DOHH2 (cell line): ENCODE data around the gene VTI1A.
"Not testable (repeated sequence)": the region's sequence is repeated elsewhere in the genome, so short reads cannot be mapped to it uniquely, and the experiment has no call there.

ENCODE experiments used
- H3F3A ChIP-seq: fragments of 200-600 bp; sonication (generic), shearing (Covaris generic); 2 replicates; pipeline ENCODE4 v1.6.0; 2016; ENCODE audit warnings: antibody characterized with exemption, mild to moderate bottlenecking; ENCODE audit not compliant: control insufficient read depth, insufficient read depth
- H3K27ac ChIP-seq: fragments of 200-600 bp; sonication (generic); 2 replicates; pipeline ENCODE4 v1.5.1; 2014; ENCODE audit warnings: low read depth, mild to moderate bottlenecking, low read length, moderate library complexity
- H3K27me3 ChIP-seq: fragments of 200-600 bp; sonication (generic); 2 replicates; pipeline ENCODE4 v1.6.1; 2014; ENCODE audit warnings: mild to moderate bottlenecking, low read length, mixed read lengths; ENCODE audit not compliant: control insufficient read depth
- H3K36me3 ChIP-seq: fragments of 200-600 bp; sonication (generic); 2 replicates; pipeline ENCODE4 v1.6.1; 2014; ENCODE audit warnings: mild to moderate bottlenecking, low read length, moderate library complexity, mixed read lengths; ENCODE audit not compliant: control insufficient read depth
- H3K4me1 ChIP-seq: fragments of 200-600 bp; sonication (generic); 2 replicates; pipeline ENCODE4 v1.6.1; 2014; ENCODE audit warnings: mild to moderate bottlenecking, low read length, mixed read lengths; ENCODE audit not compliant: control insufficient read depth
- H3K4me2 ChIP-seq: fragments of 200-600 bp; sonication (generic); 2 replicates; pipeline ENCODE4 v1.6.0; 2014; ENCODE audit warnings: mild to moderate bottlenecking, low read length, moderate library complexity
- H3K4me3 ChIP-seq: fragments of 200-600 bp; sonication (generic); 2 replicates; pipeline ENCODE4 v1.5.1; 2014; ENCODE audit warnings: mild to moderate bottlenecking, low read length, mixed read lengths
- H3K79me2 ChIP-seq: fragments of 200-600 bp; sonication (generic); 2 replicates; pipeline ENCODE4 v1.6.1; 2014; ENCODE audit warnings: mild to moderate bottlenecking, low read length, mixed read lengths; ENCODE audit not compliant: control insufficient read depth
- H3K9me2 ChIP-seq: fragments of 200-600 bp; sonication (generic); replicated peaks from 2 replicates; pipeline ENCODE4 v1.6.1; 2014; ENCODE audit warnings: mild to moderate bottlenecking, low read length, mixed read lengths; ENCODE audit not compliant: control insufficient read depth
- H3K9me3 ChIP-seq: fragments of 200-600 bp; sonication (generic); 2 replicates; pipeline ENCODE4 v1.6.1; 2014; ENCODE audit warnings: antibody characterized with exemption, low read length, mixed read lengths; ENCODE audit not compliant: control insufficient read depth, insufficient read depth
- H4K20me1 ChIP-seq: fragments of 200-600 bp; sonication (generic); 2 replicates; pipeline ENCODE4 v1.6.0; 2014; ENCODE audit warnings: low read depth, mild to moderate bottlenecking, antibody characterized with exemption, low read length, moderate library complexity; ENCODE audit not compliant: control insufficient read depth, insufficient read depth
- EZH2phosphoT487 ChIP-seq: fragments of 200-600 bp; sonication (generic); IDR thresholded peaks from 2 replicates; pipeline ENCODE4 v1.6.1; 2017; ENCODE audit warnings: borderline replicate concordance, mild to moderate bottlenecking, antibody characterized with exemption, low read length, moderate library complexity, mixed read lengths
- TF ChIP-seq, protein P1 (sequence below): fragments of 200-600 bp; sonication (generic); IDR thresholded peaks from one replicate; pipeline ENCODE4 v1.5.1; 2014; ENCODE audit warnings: antibody characterized with exemption, mild to moderate bottlenecking, low read depth, low read length; ENCODE audit not compliant: poor library complexity, severe bottlenecking

The VTI1A gene

GRCh38 chr10:112728997-112729396 is 282.0 kb downstream of the VTI1A start:
- no peaks in the 10 kb centered on the region for H3K36me3 ChIP-seq
- no peaks in the 10 kb centered on the region for H4K20me1 ChIP-seq
- H3K79me2 ChIP-seq, result no peaks in the 10 kb centered on the region
- TF ChIP-seq, protein P1, sequence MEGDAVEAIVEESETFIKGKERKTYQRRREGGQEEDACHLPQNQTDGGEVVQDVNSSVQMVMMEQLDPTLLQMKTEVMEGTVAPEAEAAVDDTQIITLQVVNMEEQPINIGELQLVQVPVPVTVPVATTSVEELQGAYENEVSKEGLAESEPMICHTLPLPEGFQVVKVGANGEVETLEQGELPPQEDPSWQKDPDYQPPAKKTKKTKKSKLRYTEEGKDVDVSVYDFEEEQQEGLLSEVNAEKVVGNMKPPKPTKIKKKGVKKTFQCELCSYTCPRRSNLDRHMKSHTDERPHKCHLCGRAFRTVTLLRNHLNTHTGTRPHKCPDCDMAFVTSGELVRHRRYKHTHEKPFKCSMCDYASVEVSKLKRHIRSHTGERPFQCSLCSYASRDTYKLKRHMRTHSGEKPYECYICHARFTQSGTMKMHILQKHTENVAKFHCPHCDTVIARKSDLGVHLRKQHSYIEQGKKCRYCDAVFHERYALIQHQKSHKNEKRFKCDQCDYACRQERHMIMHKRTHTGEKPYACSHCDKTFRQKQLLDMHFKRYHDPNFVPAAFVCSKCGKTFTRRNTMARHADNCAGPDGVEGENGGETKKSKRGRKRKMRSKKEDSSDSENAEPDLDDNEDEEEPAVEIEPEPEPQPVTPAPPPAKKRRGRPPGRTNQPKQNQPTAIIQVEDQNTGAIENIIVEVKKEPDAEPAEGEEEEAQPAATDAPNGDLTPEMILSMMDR, result no peak
- no peak for TF ChIP-seq EZH2phosphoT487
- no peaks in the 10 kb centered on the region for H3F3A ChIP-seq
- H3K27ac ChIP-seq, result no peak overlapping the region
- H3K9me2 ChIP-seq, result no peaks in the 10 kb centered on the region
- H3K9me3 ChIP-seq, result no peaks in the 10 kb centered on the region
- H3K4me3 ChIP-seq, result no peak overlapping the region
- no peak overlapping the region for H3K4me2 ChIP-seq
- H3K4me1 ChIP-seq, result peaks cover 15% of the 10 kb centered on the region
- H3K27me3 ChIP-seq, result no peaks in the 10 kb centered on the region

- H3K4me2 ChIP-seq, result peak overlapping the region; percentile 28; the same call in 1 of the 2 replicates
- H3K27ac ChIP-seq, H3K9me2 ChIP-seq, H3K27me3 ChIP-seq, H3K4me3 ChIP-seq, H3K36me3 ChIP-seq, H3K9me3 ChIP-seq, H4K20me1 ChIP-seq, H3K79me2 ChIP-seq, H3F3A ChIP-seq: not testable (repeated sequence)
- H3K4me1 ChIP-seq, result peaks cover 15% of the 10 kb centered on the region
Observed at GRCh38 chr10:112731450-112731849, 284.4 kb downstream of the VTI1A start.

DNA sequence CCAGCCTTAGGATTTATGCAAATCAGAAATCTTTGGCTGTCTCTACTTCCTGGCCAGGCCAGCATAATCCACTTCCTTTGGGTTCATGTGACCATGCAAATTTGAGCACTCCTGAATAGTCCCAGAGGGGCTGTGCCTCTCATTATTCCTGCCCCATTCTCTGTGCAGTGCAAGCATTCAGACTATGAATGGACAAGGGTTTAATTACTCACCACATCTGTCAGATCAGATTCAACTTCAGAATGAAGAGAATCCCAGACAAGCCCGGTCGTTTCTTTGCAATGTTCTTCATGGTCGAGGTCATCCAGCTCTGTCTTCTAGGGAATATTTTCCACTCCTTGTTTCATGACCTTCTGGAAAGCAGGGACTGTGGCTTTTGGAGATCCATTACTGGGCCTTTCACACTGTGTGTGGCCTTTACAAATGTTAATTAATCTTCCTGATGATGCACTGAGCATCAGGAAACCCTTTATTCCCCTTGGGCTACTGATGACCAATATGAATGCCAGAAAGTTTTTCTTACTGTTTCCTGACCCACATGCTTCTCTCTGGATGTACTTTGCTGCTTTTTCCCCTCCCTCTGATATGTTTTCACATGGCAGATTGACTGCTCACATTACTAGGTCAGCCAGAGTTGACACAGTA is 285.4 kb downstream of the VTI1A start:
- Histone ChIP-seq H3F3A (no peaks in the 10 kb centered on the region), H3K4me2 (peak overlapping the region; percentile 28), H3K4me3 (no peak overlapping the region), H3K27ac (no peak overlapping the region), H3K9me3 (no peaks in the 10 kb centered on the region), H3K36me3 (no peaks in the 10 kb centered on the region), H3K27me3 (no peaks in the 10 kb centered on the region), H4K20me1 (no peaks in the 10 kb centered on the region), H3K4me1 (peaks cover 15% of the 10 kb centered on the region), H3K9me2 (no peaks in the 10 kb centered on the region), H3K79me2 (no peaks in the 10 kb centered on the region)
- TF ChIP-seq, protein P1, result no peak
- no peak for TF ChIP-seq EZH2phosphoT487

GRCh38 chr10:112735041-112735695 is 288.2 kb downstream of the VTI1A start:
- Histone ChIP-seq H3K27me3 (no peaks in the 10 kb centered on the region), H3K36me3 (no peaks in the 10 kb centered on the region), H3F3A (no peaks in the 10 kb centered on the region), H3K9me3 (no peaks in the 10 kb centered on the region), H4K20me1 (no peaks in the 10 kb centered on the region), H3K4me2 (no peak overlapping the region), H3K27ac (no peak overlapping the region), H3K79me2 (no peaks in the 10 kb centered on the region), H3K9me2 (no peaks in the 10 kb centered on the region), H3K4me1 (peaks cover 15% of the 10 kb centered on the region), H3K4me3 (no peak overlapping the region)
- TF ChIP-seq, protein P1, result no peak
- no peak for TF ChIP-seq EZH2phosphoT487
